Stimulated activated CD4-positive, alpha-beta T cell treated with anti-CD3 and anti-CD28 coated beads, Interleukin-12 subunit alpha, Interleukin-12 subunit beta, amount 100 ng/mL, for 48 hours (primary cell): ENCODE measurements around the gene MED25.

ENCODE experiments used
- DNase-seq, 3 donors: peaks; one replicate each; pipeline ENCODE4 v3.0.0-alpha.2; 2020; ENCODE audit warnings: low read depth in 2 of 3, low spot score in 1 of 3

MED25 gene

DNA sequence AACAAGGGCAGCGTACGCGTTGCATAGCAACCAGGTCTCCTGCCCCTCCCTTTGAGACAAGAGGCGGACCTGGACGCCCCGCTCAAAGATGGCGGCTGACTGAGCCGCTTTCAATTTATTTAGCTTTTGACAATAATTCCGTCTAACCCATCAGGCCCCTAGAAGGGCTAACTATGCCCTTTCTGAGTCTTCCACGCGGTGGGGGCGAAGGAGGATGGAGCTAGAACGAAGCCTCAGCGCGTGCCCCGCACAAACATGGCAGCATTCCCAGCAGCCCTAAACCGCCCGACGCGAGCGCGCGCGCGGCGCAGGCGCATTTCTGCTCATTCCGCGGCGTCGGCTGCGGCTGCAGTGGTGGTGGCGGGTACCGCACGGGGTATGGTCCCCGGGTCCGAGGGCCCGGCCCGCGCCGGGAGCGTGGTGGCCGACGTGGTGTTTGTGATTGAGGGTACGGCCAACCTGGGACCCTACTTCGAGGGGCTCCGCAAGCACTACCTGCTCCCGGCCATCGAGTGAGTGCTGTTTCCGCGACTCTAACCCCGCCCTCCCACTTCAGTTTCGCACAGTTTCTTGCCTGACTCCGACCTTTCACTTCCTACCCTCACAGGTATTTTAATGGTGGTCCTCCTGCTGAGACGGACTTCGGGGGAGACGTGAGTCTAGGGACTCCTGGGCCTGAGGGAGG lies at the start of gene MED25:
MED25 (plus strand) TSS at position 326 of the 685 bp plus-strand sequence; CDS start at position 379, 53 bp downstream.
- peak; percentile 69 to 82 (median 80) for DNase-seq

DNA sequence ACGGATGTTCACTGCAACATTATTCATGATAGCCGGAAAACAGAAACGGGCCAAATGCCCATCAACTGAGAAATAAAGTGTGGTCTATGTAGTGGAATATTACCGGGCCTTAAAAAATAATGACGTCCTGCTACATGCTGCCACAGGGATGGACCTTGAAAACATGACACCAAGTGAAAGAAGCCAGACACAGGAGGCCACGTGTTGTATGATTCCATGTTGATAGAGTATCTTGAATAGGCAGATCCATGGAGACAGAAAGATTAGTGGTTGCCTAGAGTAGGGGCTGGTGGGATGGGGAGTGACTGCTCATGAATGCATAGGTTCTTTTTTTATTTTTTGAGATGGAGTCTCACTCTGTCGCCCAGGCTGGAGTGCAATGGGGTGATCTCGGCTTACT lies 47.6 kb upstream of the MED25 start:
- no peak for DNase-seq

DNA sequence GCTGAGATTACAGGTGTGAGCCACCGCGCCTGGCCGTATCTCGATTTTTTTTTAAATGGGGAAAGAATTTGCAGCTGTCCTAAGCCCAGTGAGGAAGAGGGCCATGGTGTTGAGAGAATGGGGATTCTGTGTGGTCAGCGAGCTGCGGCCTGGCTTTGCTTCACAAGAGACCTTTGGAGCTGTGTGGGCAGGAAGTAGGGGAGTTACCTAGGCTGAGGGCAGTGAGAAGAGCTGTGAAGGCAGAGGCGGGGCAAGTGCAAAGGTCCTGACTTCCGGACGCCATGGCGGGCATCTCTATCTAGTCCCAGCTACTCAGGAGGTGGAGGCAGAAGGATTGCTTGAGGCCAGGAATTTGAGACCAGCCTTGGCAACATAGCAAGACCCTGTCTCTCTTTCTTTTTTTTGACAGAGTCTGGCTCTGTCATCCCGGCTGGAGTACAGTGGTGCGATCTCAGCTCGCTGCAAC lies 46.4 kb upstream of the MED25 start:
- no peak for DNase-seq

DNA sequence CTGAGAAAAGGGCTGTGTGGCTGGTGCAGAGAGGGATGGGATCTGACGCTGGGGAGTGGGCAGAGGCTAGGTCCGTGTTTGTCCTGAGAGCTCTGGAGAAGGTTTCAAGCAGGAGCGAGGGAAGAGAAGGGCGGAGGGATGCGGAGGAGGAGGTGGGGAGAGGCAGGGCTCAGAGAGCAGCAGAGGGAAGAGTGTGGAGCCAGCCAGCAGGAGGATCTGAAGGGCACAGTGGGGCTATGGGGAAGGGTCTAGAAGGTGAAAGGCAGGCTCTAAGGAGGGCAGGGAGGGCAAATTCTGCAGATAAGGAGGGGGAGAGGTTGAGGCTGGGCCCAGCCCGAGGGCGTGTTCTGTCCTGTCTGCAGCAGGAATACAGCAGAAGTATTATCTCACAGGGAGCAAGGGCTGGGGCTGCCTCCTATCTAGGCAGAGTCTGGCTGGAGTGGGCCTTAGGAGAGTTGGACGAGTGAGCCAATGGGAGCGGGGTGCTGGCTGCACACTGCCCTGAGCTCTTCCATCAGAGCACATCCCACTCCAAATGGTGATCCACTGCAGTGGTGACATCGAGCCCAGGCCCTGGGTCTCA lies 45.1 kb upstream of the MED25 start:
- no peak for DNase-seq

DNA sequence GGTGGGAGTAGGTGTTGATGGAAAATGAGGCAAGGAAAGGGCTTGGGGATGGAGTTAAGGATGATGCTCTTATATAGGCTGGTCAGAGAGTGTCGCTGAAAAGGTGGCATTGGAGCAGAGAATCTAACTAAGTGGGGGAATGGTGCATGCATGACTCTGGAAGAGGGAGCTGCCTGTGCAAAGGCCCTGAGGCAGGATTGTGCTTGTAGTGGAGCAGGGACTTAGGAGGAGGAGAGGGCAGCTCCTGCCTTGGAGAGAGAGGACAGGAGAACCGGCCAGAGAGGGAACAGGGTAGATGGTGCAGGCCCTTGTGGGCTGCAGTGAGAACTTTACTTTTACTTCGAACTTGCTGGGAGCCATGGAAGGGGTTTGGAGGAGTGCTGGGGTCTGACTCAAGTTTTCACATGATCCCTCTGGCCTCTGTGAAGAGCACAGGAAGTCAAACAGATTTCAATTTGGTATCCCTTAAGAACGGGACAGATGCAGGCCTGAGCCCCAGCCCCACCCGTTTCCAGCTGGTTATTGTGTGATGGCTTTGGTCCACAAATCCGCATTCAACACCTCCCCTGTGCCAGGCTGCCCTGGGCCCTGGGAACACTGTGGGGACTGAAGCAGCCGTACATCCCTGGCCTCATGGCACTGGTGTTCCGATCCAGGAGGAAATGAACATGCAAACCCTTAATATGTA lies 44.3 kb upstream of the MED25 start:
- no peak for DNase-seq

DNA sequence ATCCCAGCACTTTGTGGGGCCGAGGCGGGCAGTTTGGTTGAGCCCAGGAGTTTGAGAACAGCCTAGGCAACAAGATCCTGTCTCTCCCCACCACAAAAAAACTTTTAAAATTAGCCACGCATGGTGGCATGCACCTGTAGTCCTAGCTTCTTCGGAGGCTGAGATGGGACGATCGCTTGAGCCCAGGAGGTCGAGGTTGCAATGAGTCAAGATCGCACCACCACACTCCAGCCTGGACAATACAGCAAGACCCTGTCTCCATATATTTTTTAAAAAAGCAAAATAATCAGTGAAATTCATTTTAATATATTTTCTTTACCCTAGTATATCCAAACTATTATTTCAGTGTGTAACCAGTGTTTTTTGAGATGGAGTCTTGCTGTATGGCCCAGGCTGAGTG lies 43.1 kb upstream of the MED25 start:
- no peak for DNase-seq

DNA sequence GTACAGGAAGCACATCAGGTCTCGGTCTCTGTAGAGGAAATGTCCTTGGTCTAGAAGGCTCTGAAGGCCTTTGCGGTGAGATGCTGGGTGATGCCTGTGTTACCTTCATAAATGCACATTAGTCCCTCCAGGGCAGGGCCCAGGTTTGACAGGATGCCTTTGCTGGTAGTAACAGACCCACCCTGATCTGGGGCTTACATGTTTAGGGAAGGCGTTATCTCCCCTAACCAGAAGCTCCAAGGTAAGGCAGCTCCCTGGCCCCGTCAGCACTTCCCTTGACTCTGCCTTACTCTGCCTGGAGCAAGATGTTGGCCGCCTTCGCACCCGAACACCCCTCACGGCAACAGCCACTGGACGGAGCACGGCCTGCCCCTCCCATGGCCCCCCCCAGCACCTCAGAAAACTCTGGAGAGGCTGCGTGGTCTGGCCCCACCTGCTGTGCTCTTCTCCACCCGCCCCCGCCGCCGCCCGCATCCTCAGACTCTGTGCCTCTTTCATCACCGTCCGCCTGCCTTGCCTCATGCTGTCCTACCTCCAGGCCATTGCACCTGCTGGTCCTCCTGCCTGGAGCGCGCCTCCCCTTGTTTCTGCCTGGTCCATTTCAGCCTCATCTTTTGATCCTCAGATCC lies 42.2 kb upstream of the MED25 start:
- no peak for DNase-seq

DNA sequence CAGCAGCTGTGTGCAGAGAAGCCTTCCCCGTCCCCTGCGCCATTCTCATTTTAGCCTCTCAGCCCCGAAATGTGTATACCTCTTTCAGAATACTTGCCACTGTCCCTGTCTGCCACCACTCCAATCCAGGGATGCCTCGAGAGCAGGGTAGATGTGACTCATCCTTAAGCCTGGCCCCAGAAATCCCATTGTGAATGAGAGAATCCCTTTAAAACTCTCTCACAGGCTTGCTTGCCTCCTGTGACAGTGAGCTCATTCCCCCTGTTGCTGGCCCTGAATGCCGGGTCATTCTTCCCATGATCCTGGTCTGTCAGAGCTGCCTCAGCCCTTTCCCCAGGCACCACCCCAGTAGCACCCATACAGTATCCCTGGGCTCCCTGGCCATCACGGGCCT lies 41.7 kb upstream of the MED25 start:
- DNase-seq, result no peak

DNA sequence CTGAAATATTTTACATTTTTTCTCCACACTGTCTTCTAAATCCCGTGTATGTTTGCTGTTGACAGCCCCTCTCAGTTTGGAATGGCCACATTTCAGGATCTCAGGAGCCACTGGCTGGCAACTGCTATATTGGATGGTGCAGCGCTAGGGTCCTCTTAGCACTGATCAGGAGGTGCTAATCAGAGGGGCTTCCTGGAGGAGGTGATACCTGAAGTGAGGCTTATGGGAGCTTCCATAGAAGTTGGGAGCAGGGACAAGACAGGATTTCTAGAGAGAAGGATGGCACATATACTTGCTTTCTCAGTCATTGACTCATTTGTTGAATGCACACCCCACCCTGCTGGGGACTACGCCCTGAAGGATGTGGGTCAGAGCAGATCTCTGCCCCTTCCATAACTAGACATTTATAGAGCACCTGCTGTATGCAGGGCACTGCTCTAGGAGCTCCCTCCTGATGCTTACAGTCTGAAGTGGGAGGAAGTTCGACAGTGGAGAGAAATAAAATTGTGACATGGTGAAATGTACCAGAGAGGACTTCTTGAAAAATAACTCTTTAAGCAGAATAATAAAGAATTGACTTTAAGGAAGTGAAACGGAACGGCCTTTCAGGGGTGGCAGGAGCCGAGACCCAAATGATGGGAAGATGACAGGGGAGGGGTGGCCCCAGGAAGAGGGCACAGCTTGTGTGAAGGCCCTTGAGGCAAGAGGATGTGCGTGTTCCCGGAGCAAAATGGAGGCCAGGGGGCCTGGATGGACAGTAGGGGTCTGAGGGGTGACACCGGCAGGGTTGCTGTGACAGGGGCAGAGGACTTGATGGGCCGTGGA lies 38.1 kb upstream of the MED25 start:
- no peak for DNase-seq

DNA sequence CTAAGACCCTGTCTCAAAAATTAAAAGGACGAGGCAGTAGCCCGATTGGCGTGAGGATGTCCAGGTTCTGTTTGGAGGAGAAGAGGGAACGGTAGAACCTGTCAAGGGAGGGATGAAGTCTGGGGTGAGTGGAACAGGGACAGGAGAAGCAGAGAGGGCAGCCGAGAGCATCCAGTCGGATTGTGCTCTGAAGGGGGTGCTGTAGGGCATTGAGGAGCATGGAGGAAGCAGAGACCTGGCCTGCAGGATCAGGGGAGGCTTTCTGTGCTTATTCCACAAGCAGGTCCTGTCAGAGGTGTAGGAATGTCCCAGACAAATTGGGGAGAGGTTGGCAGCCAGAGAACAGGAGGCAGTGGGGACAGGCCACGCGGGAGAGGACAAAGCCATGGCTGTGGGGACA lies 37.2 kb upstream of the MED25 start:
- no peak for DNase-seq

DNA sequence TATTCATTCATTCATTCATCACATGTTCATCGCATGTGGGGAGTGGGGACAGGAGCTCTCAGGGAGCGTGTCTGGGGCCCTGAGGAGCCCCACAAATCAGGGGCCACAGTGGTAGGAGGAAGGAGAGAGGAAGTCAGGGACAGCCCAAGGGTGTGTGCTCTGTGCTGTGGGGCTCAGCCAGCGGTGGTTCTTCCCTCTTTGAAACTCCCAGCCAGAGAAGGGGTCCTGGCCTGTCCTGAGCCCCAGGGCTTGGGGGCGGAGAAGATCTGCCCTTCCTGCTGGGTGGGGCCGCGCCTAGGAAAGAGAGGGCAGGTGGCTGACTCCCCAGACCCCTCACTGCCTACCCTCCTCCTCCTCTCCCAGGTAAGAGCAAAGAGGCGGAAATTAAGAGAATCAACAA lies 36.7 kb upstream of the MED25 start:
- no peak for DNase-seq

DNA sequence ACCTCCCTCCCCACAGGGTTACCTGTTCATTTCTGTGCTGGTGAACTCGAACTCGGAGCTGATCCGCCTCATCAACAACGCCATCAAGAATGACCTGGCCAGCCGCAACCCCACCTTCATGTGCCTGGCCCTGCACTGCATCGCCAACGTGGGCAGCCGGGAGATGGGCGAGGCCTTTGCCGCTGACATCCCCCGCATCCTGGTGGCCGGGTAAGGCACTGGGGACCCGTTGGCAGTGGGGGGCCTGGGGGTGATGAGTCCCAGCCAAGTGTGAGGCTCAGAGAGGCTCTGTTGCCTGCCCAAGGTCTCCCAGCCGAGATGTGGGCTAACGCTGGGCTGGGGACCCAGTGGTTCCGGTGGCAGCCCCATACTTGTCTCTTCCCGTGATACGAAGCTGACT lies 35.6 kb upstream of the MED25 start:
- DNase-seq, result no peak

DNA sequence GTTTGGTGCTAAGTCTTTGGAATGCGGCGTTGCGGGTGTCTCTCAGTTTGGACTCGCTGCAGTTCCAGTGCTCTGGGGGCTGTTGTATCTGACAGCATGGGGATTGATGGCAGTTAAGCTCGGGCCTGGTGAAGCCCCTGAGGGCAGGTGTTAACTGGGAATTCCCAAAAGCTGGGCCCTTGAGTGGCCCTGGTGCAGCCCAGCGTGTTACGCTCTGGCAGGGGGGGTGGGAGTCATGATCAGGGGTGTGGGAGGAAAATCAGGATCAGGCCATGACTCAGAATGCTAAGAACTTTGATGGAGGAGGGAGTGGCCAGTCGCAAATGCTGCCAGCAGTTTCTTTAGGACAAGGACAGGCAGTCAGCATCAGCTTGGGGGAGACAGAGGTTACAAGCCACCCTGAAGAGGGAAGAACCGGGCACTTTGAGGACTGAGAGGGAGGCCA lies 31.7 kb upstream of the MED25 start:
- no peak for DNase-seq

DNA sequence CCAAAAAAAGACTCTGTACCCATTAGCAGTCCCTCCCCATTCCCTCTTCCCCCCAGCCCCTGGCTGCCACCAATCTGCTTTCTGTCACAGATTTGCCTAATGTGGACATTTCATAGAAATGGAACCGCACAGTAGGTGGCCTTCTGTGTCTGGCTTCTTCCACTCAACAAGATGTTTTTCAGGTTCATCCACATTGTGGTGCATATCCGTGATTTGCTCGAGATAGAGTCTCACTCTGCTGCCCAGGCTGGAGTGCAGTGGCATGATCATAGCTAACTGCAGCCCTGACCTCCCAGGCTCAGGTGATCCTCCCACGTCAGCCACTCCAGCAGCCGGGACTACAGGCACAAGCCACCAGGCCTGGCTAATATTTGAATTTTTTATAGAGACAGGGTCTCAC lies 30.3 kb upstream of the MED25 start:
- DNase-seq, result no peak

DNA sequence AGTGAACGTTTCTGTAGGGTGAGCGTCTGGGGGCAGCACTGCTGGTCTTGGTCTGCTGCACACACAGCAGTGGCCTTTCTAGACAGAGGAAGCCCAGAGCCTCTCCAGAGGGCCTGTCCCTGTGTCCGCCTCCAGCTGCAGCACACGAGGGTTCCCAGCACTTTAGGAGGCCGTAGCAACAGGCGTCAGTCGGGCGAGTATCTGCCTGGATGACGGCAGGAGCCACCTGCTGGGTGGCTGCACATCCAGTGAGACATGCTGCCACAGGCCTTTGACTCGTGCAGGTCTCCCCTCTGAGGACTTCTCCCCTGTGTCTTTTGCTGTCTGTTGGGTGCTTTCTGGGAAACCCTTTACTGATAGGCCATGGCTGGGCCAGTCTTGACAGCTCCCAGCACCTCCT lies 29.2 kb upstream of the MED25 start:
- no peak for DNase-seq

DNA sequence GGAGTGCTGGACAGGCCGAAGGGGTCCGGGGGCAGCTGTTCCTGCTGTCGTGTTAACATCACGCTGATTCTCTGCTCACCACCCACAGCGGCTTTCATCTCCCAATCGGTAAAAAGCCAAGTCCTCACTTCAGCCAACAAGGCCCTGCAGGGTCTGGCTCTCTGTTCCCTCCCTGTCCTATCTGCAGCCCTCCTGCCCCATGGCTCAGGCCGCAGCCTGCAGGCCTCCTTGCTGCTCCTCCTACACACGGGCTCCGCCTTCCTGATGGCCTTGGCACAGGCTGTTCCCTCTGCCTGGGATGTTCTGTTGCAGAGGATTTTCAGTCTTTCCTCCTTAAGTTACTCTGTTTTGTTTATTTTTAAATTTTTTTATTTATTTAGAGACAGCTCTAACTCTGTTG lies 27.2 kb upstream of the MED25 start:
- DNase-seq, result no peak

DNA sequence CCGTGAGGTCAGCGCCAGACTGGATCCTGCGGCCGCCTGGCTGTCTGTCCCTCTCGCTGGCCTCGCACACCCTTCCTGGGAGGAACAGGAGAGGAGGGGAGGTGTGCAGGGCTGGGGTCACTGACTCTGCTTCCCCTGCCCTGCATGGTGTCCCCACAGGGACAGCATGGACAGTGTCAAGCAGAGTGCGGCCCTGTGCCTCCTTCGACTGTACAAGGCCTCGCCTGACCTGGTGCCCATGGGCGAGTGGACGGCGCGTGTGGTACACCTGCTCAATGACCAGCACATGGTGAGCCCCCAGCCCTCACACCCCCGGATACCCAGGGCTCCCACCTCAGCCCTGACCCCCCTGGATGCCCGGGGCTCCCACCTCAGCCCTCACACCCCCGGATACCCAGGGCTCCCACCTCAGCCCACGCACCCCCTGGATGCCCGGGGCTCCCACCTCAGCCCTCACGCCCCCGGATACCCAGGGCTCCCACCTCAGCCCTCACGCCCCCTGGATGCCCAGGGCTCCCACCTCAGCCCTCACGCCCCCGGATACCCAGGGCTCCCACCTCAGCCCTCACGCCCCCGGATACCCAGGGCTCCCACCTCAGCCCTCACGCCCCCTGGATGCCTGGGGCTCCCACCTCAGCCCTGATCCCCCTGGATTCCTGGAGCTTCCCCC lies 26.2 kb upstream of the MED25 start:
- DNase-seq, result no peak

DNA sequence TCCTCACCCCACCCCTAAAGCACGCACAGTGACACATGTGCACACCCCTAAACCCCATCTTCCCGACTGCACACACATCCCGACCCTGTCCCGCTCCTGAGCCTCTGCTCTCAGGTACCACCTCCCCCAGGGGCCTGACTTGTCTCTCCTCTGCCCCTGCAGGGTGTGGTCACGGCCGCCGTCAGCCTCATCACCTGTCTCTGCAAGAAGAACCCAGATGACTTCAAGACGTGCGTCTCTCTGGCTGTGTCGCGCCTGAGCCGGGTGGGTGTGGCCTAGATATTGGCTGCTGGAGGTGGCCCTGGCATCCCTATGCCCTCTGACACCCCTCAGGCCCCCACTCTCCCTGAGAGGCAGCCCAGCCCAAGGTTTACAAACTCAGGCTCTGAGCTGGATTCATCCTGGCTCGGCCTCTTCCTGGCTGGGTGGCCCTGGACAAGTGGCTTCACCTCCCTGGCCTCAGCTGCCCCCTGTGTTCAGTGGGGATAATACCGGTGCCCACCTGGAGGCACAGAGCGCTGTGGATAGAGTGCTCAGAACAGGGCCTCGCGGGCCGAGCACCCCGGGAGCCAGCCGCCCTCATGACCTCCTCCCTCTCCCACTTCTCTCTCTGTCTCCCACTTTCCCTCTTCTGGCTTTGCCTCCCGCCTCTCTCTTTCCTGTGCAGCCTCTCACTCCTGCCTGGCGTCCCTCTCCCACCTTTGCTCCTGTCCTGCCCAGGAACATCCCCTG lies 25.1 kb upstream of the MED25 start:
- no peak for DNase-seq

DNA sequence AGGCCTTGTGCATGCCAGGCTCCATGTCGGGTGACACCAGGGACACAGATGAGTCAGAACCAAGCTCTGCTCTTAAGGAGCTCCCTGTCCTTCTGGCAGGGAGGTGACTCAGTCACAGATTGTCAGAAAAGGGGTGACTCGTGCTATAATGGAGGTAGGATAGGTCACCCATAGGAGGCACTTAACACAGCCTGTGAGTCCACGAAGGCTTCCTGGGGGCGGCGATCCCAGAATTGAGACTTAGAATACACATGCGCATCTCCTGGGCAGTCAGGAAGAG lies 24.6 kb upstream of the MED25 start:
- DNase-seq, result peak in 1 of 3 donors; percentile 18

DNA sequence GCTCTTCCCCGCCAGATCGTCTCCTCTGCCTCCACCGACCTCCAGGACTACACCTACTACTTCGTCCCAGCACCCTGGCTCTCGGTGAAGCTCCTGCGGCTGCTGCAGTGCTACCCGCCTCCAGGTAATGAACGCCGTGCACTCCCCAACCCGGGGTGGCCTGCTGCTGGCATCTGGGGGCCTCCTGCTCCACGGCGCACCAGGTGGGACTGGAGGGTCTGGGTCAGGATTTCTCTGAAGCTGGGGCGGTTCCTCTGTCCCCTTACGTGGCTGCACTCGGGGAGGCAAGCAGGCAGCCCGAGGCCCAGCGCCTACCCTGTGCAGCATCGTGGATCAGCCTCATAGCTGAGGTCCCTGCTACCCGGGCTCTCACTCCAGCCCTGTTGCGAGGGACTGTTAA lies 22.5 kb upstream of the MED25 start:
- no peak for DNase-seq
